ENCODE results near the gene TMSB4X.
"Not testable (repeated sequence)": the region's sequence is repeated elsewhere in the genome, so short reads cannot be mapped to it uniquely, and the experiment has no call there.

Gene TMSB4X

GRCh38 chrX:12997906-12998687, 23.2 kb downstream of the TMSB4X start:
- DNase-seq, result peak; percentile 40

GRCh38 chrX:12999422-12999821, 24.5 kb downstream of the TMSB4X start:
- DNase-seq, result no peak

GRCh38 chrX:13000301-13000811, 25.4 kb downstream of the TMSB4X start:
- no peak for DNase-seq

- no peak for DNase-seq
These were observed 26.2 kb downstream of the TMSB4X start for GRCh38 chrX:13001097-13001496.

GRCh38 chrX:13001961-13002671, 27.2 kb downstream of the TMSB4X start:
- DNase-seq, result no peak

GRCh38 chrX:13005661-13006473, 31.0 kb downstream of the TMSB4X start:
- DNase-seq, result no peak

GRCh38 chrX:13007519-13008188, 32.7 kb downstream of the TMSB4X start:
- peak; percentile 30 for DNase-seq

GRCh38 chrX:13008189-13008533, 33.3 kb downstream of the TMSB4X start:
- no peak for DNase-seq

- no peak for DNase-seq
These were observed 33.9 kb downstream of the TMSB4X start for GRCh38 chrX:13008851-13009250.

- no peak for DNase-seq
These were observed 34.4 kb downstream of the TMSB4X start for GRCh38 chrX:13009273-13009672.

GRCh38 chrX:13009844-13010243, 34.9 kb downstream of the TMSB4X start:
- no peak for DNase-seq

- no peak for DNase-seq
These were observed 35.6 kb downstream of the TMSB4X start for GRCh38 chrX:13010546-13010945.

- no peak for DNase-seq
These were observed 38.6 kb downstream of the TMSB4X start for GRCh38 chrX:13013363-13014110.

- no peak for DNase-seq
These were observed 39.5 kb downstream of the TMSB4X start for GRCh38 chrX:13014111-13015096.

GRCh38 chrX:13015536-13016236, 40.8 kb downstream of the TMSB4X start:
- no peak for DNase-seq

- DNase-seq, result not testable (repeated sequence)
These were observed 41.8 kb downstream of the TMSB4X start for GRCh38 chrX:13016731-13017130.

GRCh38 chrX:13022926-13023325, 48.0 kb downstream of the TMSB4X start:
- DNase-seq, result no peak

GRCh38 chrX:13023567-13023966, 48.7 kb downstream of the TMSB4X start:
- DNase-seq, result no peak

- DNase-seq, result no peak
These were observed 49.1 kb downstream of the TMSB4X start for GRCh38 chrX:13023979-13024378.

GRCh38 chrX:13024986-13025385, 50.1 kb downstream of the TMSB4X start:
- DNase-seq, result no peak

Data from eye (tissue), 1 donor.